GM12865 (cell line): ENCODE measurements around the gene NOBOX.
"Not testable (repeated sequence)": the region's sequence is repeated elsewhere in the genome, so short reads cannot be mapped to it uniquely, and the experiment has no call there.

Experiments used
- DNase-seq: peaks from one replicate; pipeline ENCODE4 v3.0.0; 2010; ENCODE audit warnings: low read depth
- H3K4me3 ChIP-seq: 2 replicates; pipeline ENCODE4 v1.5.1; 2011; ENCODE audit warnings: mild to moderate bottlenecking, low read depth, low read length, control low read depth
- CTCF ChIP-seq: IDR thresholded peaks from 2 replicates; pipeline ENCODE4 v1.5.1; 2011; ENCODE audit warnings: low read length, control low read depth, low read depth, inconsistent platforms; ENCODE audit not compliant: insufficient read depth; ENCODE audit errors: missing control alignments

NOBOX gene

GRCh38 chr7:144384555-144385245, 18.8 kb downstream of the NOBOX start:
- TF ChIP-seq CTCF = no peak
- no peak for DNase-seq
- H3K4me3 ChIP-seq = no peak overlapping the region

GRCh38 chr7:144384071-144384470, 19.4 kb downstream of the NOBOX start:
- TF ChIP-seq CTCF = no peak
- no peak overlapping the region for H3K4me3 ChIP-seq
- peak; percentile 56 for DNase-seq

DNA sequence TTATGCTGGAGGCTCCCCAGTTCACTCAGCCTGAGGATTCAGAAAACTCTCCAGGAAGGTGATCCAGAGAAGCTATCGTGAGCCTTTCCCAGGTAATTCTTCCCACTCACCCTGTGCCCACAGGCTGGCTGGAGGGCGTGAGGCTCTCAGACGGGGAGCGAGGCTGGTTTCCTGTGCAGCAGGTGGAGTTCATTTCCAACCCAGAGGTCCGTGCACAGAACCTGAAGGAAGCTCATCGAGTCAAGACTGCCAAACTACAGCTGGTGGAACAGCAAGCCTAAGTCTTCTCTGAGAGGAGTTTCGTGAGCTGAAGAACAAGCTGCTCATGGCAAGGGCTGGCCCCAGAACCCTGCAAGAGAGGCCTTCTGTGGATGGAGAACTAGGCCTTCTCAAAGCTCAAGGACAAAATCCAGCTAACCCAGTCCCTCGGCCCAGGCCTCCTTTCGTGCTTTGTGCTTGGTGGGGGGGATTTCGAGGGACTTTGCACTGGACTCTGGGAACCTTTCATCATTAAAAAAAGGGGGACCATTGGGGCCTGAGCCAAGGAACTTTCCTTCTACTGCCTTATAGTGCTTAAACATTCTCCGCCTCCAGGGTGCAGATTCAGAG, 23.6 kb downstream of the NOBOX start:
- no peak for TF ChIP-seq CTCF
- DNase-seq = no peak
- no peak overlapping the region for H3K4me3 ChIP-seq

DNA sequence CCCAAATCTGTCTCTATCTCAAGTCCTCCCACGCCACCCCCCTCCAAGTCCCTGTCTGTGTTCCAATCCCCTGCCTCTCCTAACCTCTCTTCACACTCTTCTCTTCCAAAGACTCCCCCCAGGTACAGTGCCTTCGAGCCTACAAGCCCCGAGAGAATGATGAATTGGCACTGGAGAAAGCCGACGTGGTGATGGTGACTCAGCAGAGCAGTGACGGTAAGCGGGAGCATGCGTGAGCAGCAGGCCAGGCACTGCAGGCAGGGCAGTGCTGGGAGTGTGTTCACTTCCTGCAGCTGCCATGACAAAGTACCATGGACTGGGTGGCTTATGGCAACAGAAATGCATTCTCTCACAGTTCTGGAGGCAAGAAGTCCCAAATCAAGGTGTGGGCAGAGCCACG, 24.8 kb downstream of the NOBOX start:
- no peak for TF ChIP-seq CTCF
- H3K4me3 ChIP-seq = no peak overlapping the region
- no peak for DNase-seq

DNA sequence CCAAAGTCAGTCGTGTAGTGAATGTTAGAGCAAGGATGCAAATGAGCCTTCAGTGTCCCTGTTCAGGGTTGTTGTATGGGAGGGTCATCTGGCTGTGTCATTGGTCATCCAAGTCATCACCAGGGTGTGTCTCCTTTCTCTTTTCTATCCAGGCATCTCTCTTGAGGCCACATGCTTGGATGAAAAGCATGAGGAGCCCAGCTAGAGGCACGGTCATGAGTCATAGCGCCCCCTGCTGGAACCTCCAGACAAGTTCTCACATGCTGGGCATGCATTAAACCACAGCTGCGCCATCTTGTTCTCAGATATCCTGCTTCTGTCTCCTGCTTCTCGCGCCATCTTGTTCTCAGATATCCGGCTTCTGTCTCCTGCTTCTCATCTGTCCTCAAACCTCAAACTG, 34.3 kb downstream of the NOBOX start:
- H3K4me3 ChIP-seq, DNase-seq: not testable (repeated sequence)

GRCh38 chr7:144367250-144367649, 36.2 kb downstream of the NOBOX start:
- DNase-seq = not testable (repeated sequence)

DNA sequence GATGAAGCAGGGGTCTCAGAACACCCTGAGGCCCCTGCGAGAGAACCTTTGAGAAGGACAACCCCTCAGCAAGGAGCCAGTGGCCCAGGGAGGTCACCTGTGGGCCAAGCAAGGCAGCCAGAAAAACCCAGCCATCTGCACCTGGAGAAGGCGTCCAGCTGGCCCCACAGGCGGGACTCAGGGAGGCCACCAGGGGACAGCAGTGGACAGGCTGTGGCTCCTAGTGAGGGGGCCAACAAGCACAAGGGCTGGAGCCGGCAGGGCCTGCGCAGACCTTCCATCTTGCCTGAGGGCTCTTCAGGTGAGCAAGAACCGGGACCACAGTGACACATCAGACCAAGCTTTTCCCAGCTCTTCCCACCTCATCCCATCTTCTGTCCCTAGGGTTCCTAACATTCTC, 38.0 kb downstream of the NOBOX start:
- H3K4me3 ChIP-seq, DNase-seq: not testable (repeated sequence)

More at GRCh38 chr7:144367250-144367649, 36.2 kb downstream of the NOBOX start:
- not testable (repeated sequence) for H3K4me3 ChIP-seq

GRCh38 chr7:144362061-144362460, 41.4 kb downstream of the NOBOX start:
- not testable (repeated sequence) for H3K4me3 ChIP-seq, DNase-seq

DNA sequence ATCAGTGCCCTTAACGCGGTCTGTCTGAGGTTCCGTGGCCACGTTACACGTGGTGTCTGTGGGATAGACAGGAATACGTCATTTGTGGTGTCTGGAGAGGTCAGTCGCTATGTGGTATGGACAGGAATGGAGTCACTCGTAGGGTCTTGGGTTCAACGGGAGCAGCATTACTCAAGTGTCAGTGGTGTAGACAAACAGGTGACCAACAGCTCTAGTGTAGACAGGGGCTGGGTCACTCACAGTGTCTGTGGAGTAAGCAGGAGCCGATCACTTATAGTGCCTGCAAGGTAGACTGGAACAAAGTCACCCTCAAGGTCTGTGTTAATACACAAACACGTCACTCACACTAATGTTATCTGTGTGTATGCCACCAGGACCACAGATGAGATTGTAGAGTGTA, 46.6 kb downstream of the NOBOX start:
- DNase-seq, H3K4me3 ChIP-seq: not testable (repeated sequence)

DNA sequence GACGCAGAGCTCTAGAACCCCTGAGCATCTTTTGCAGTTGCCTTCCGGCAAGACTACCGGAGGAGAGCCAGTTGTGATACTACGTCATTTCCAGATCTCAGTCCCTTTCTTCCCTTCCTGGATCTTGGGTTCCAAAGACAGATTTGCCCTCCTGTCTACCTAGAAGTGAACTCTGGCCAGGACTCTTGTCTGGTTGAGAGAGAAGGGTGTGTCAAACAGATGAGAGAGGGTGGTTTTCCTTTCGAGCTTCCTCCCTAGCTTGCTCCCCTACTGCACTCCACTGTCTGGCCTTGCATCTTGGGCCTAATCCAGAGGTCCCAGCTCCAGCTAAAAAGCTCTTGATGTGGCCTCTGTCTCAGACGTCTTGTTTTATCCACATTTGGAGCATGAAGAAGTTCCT, 47.3 kb downstream of the NOBOX start:
- not testable (repeated sequence) for DNase-seq, H3K4me3 ChIP-seq

GRCh38 chr7:144355176-144355822, 48.2 kb downstream of the NOBOX start, which contains the start of gene ARHGEF5:
Gene ARHGEF5 (plus strand): TSS chr7:144355402. CDS start chr7:144362670, 7,268 bp downstream.
- DNase-seq, H3K4me3 ChIP-seq: not testable (repeated sequence)

DNA sequence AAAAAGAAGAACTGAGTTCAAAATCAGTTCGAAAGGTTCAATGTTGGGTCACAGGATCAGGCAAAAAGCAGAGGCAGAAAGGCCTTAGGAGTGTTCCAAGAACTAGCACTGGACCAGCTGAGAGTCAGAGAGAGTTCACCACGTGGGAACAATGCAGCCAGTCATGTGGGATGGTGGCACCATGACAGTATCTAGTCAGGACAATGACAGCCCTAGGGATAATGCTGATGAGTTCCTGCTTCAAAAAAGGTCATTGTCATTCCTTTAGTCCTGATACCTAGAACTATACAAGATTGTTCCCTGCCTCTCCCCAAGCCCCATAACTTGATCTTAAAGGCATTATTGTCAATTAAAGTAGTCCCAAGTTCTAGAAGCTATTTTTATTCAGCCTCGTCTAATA, 51.8 kb downstream of the NOBOX start:
- peak; percentile 0 for DNase-seq
- H3K4me3 ChIP-seq = not testable (repeated sequence)

- not testable (repeated sequence) for H3K4me3 ChIP-seq, DNase-seq
These were observed 54.9 kb downstream of the NOBOX start for GRCh38 chr7:144348625-144349024.
